Measurements from ENCODE around the gene FAM170B. TPM values are rescaled to one million over a fixed set of nuclear protein-coding genes. Genes with fewer than 3 reads are reported as not detected.

FAM170B gene
- total and polyA plus RNA-seq, 2 experiments from 2014 or later: not detected

DNA sequence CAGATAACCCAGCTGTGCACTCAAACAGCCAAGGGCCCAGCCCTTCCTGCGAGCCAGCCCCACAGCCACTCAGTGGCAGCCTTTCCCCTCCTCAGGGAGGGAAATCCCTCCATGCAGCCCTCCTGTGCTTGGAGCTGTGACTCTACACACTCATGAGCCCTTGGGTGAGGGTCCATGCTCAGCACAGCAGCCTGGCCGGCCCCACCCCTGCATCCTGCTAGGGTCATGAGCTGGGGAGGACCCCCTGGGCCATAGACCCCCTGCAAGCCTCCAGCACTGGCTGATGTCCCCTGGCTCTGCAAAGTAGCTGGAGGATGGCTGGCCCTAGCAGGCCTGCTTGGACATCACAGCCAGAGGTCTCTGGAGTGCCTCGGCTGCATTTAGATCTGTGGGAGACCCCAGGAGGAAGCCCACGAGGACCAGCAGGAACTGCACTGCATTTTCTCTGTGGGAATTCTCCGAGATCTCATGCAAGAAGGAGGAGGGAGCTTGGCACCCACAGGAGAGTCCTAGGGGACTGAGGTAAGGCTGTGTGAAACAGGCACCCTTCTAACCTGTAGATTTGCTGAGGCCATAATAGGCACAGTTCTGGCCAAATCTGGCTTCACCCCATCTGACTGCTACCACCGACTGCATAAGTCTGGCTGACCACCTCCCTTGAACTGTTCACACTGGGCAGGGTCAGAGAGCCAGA, 37.0 kb upstream of the FAM170B start:
- TF ChIP-seq EZH2phosphoT487 (IDR thresholded peaks at IDR 0.05; ENCODE audit: insufficient read depth, low read depth) (no peak), EZH2 (IDR thresholded peaks at IDR 0.05; ENCODE audit: insufficient read depth, poor library complexity, severe bottlenecking) (no peak)
- H3K9me3 ChIP-seq (ENCODE audit: low read depth): no peaks in the 10 kb centered on the region
- no peak overlapping the region for H3K4me3 ChIP-seq
- H4K20me1 ChIP-seq (ENCODE audit: insufficient read depth): no peaks in the 10 kb centered on the region
- 57 to 64% methylated on average over 6 of the region's 6 CpGs for WGBS, 2 experiments (ENCODE audit: low coverage in 1 of 2, low lambda C conversion rate in 2 of 2, missing lambda C conversion rate in 2 of 2)
- H3K79me2 ChIP-seq (ENCODE audit: insufficient read depth): no peaks in the 10 kb centered on the region
- H3K27ac ChIP-seq: no peak overlapping the region
- H3K36me3 ChIP-seq (ENCODE audit: low read depth): no peaks in the 10 kb centered on the region
- no peak for DNase-seq
- no peak overlapping the region for H3K9ac ChIP-seq
- H3K4me2 ChIP-seq (ENCODE audit: unreplicated experiment): no peak overlapping the region
- H2AFZ ChIP-seq: no peak overlapping the region
- H3F3A ChIP-seq (ENCODE audit: insufficient read depth): no peaks in the 10 kb centered on the region
- no peaks in the 10 kb centered on the region for H3K9me2 ChIP-seq (ENCODE audit: insufficient read depth)
- H3K27me3 ChIP-seq (replicated peaks; ENCODE audit: insufficient read depth): no peaks in the 10 kb centered on the region
- no peaks in the 10 kb centered on the region for H3K4me1 ChIP-seq (ENCODE audit: insufficient read depth)
- in situ Hi-C loops (cut with MboI): loop anchor here (25.0 kb wide), 1 partner anchor 508 kb away; no protein-coding TSS in a partner anchor

DNA sequence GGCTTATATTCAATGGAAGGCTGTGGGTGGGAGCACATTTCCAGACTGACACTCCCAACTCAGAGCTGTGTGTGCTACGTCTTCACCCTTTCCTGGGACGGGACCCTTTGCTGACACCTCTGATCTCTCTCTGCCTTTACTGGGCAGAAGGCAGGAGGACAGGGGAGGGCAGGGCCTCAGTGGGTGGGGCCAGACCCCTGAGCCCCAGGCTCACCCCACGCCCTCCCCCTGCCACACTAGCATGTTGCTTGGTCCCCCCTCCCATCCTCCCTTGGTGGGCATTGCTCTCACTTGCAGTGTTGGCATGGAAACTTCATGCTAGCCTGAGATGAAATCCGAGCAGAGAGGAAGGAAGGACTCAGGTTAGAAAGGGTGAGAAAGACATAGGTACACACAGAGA, 36.0 kb upstream of the FAM170B start:
- TF ChIP-seq EZH2phosphoT487 (IDR thresholded peaks at IDR 0.05; ENCODE audit: insufficient read depth, low read depth) (no peak), EZH2 (IDR thresholded peaks at IDR 0.05; ENCODE audit: insufficient read depth, poor library complexity, severe bottlenecking) (no peak)
- H3K9ac ChIP-seq: no peak overlapping the region
- no peak overlapping the region for H2AFZ ChIP-seq
- in situ Hi-C loops (cut with MboI): loop anchor here (25.0 kb wide), 1 partner anchor 507 kb away; no protein-coding TSS in a partner anchor
- H3K4me1 ChIP-seq (ENCODE audit: insufficient read depth): no peaks in the 10 kb centered on the region
- H3K36me3 ChIP-seq (ENCODE audit: low read depth): no peaks in the 10 kb centered on the region
- no peak overlapping the region for H3K27ac ChIP-seq
- no peaks in the 10 kb centered on the region for H3K27me3 ChIP-seq (replicated peaks; ENCODE audit: insufficient read depth)
- H3K9me2 ChIP-seq (ENCODE audit: insufficient read depth): no peaks in the 10 kb centered on the region
- DNase-seq: no peak
- no peaks in the 10 kb centered on the region for H3K79me2 ChIP-seq (ENCODE audit: insufficient read depth)
- H3F3A ChIP-seq (ENCODE audit: insufficient read depth): no peaks in the 10 kb centered on the region
- H3K9me3 ChIP-seq (ENCODE audit: low read depth): no peaks in the 10 kb centered on the region
- 80 to 88% methylated on average over 3 to 4 of the region's 4 CpGs for WGBS, 2 experiments (ENCODE audit: low coverage in 1 of 2, low lambda C conversion rate in 2 of 2, missing lambda C conversion rate in 2 of 2)
- H3K4me2 ChIP-seq (ENCODE audit: unreplicated experiment): no peak overlapping the region
- H4K20me1 ChIP-seq (ENCODE audit: insufficient read depth): no peaks in the 10 kb centered on the region
- H3K4me3 ChIP-seq: no peak overlapping the region

DNA sequence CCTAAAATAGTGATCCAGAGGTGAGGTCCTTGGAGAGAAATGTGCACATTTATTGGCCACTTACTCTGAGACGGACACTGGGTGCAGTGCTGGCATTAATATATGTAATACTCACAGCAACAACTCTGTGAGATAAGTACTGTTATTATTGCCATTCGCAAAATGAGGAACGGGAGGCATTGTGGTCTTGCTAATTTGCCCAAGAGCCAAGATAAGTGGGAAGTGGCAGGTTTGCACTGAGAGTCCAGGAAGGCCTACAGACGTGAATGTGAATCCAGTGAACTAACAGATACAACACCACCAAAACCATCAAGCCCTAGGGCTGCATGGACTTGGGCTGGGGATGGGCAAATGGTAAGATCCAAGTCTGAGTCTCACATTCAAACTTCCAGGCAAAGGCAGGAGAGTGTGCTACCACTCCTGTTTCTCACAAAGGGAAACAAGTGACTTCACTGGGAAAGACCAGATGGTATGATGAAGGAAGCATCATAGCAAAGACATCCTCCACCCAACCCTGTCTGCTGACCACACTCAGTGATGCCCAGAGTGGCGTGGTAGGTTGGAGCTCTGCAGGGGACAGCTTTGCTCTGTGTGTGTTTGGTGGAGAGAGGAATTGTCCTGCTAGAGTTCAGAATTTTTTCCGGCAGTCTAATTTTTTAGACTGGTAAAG, 35.1 kb upstream of the FAM170B start:
- 91 to 93% methylated on average over 6 of the region's 6 CpGs for WGBS, 2 experiments (ENCODE audit: low coverage in 1 of 2, low lambda C conversion rate in 2 of 2, missing lambda C conversion rate in 2 of 2)
- Histone ChIP-seq H3K4me1 (ENCODE audit: insufficient read depth) (0 out of 2 replicates have a peak, but pooled peaks cover 3% of the 10 kb centered on the region), H3K9me2 (ENCODE audit: insufficient read depth) (no peaks in the 10 kb centered on the region), H3K4me3 (no peak overlapping the region), H3K27me3 (replicated peaks; ENCODE audit: insufficient read depth) (no peaks in the 10 kb centered on the region), H2AFZ (no peak overlapping the region), H4K20me1 (ENCODE audit: insufficient read depth) (no peaks in the 10 kb centered on the region), H3K9ac (no peak overlapping the region), H3F3A (ENCODE audit: insufficient read depth) (peaks cover 4% of the 10 kb centered on the region; the same call in 1 of the 2 replicates), H3K36me3 (ENCODE audit: low read depth) (no peaks in the 10 kb centered on the region), H3K4me2 (ENCODE audit: unreplicated experiment) (no peak overlapping the region), H3K79me2 (ENCODE audit: insufficient read depth) (no peaks in the 10 kb centered on the region), H3K27ac (no peak overlapping the region), H3K9me3 (ENCODE audit: low read depth) (no peaks in the 10 kb centered on the region)
- TF ChIP-seq EZH2phosphoT487 (IDR thresholded peaks at IDR 0.05; ENCODE audit: insufficient read depth, low read depth) (no peak), EZH2 (IDR thresholded peaks at IDR 0.05; ENCODE audit: insufficient read depth, poor library complexity, severe bottlenecking) (no peak)
- DNase-seq: peak; percentile 70
- in situ Hi-C loops (cut with MboI): loop anchor here (25.0 kb wide), 1 partner anchor 507 kb away; no protein-coding TSS in a partner anchor

DNA sequence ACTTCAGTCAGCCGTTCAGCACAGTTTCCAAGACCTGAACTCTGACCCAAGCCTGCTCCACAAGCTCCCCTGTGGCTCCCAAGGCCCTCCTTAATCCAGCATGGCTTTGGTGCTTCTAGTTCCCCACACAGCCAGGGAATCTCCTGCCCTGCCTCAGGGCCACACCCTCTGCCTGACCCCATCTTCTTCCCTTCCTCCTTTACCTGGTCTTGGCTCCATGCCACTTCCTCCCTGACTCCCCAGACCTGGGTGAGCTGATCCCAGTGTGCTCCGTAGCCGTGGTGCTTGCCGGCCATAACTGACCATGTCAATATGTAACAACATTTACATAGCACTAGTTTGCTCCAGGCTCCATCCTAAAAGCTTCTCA, 34.3 kb upstream of the FAM170B start:
- no peak overlapping the region for H3K27ac ChIP-seq
- H3K36me3 ChIP-seq (ENCODE audit: low read depth): no peaks in the 10 kb centered on the region
- H2AFZ ChIP-seq: no peak overlapping the region
- no peak for DNase-seq
- no peaks in the 10 kb centered on the region for H3K79me2 ChIP-seq (ENCODE audit: insufficient read depth)
- in situ Hi-C loops (cut with MboI): loop anchor here (25.0 kb wide), 1 partner anchor 506 kb away; no protein-coding TSS in a partner anchor
- H3K9me2 ChIP-seq (ENCODE audit: insufficient read depth): no peaks in the 10 kb centered on the region
- H3K9ac ChIP-seq: no peak overlapping the region
- no peaks in the 10 kb centered on the region for H3K9me3 ChIP-seq (ENCODE audit: low read depth)
- H4K20me1 ChIP-seq (ENCODE audit: insufficient read depth): no peaks in the 10 kb centered on the region
- H3K27me3 ChIP-seq (replicated peaks; ENCODE audit: insufficient read depth): no peaks in the 10 kb centered on the region
- H3F3A ChIP-seq (ENCODE audit: insufficient read depth): peaks cover 10% of the 10 kb centered on the region
- 96 to 100% methylated on average over 4 of the region's 4 CpGs for WGBS, 2 experiments (ENCODE audit: low coverage in 1 of 2, low lambda C conversion rate in 2 of 2, missing lambda C conversion rate in 2 of 2)
- no peak overlapping the region for H3K4me3 ChIP-seq
- TF ChIP-seq EZH2phosphoT487 (IDR thresholded peaks at IDR 0.05; ENCODE audit: insufficient read depth, low read depth): no peak
- no peak overlapping the region for H3K4me2 ChIP-seq (ENCODE audit: unreplicated experiment)
- H3K4me1 ChIP-seq (ENCODE audit: insufficient read depth): peaks cover 11% of the 10 kb centered on the region
